ENCODE data around the gene ZKSCAN1. TPM values are rescaled to one million over a fixed set of nuclear protein-coding genes. Genes with fewer than 3 reads are reported as not detected.

The ZKSCAN1 gene
- total RNA-seq, 4 donors from 2014 or later = 20.9 to 96.7 (median 53.6) TPM

DNA sequence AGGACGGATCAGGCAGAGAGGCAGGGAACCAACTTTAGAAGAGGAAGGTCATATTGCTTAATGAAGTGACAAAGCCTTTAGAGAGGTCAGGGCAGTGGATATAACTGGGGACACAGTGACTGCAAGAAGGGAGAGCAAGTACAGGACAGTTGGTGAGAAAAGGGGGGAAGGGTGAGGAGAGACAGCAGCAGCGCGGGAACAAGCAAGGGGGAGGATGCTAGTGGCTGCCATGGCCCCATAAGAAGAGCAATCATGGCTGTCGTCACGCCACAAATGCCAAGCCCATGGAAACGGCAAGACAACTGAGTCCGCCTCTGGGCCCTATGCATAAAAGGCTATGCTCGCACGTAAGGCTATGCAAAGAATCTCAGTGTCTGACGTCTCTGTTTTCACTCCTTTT, 57.1 kb downstream of the ZKSCAN1 start:
- TF ChIP-seq, protein P1, sequence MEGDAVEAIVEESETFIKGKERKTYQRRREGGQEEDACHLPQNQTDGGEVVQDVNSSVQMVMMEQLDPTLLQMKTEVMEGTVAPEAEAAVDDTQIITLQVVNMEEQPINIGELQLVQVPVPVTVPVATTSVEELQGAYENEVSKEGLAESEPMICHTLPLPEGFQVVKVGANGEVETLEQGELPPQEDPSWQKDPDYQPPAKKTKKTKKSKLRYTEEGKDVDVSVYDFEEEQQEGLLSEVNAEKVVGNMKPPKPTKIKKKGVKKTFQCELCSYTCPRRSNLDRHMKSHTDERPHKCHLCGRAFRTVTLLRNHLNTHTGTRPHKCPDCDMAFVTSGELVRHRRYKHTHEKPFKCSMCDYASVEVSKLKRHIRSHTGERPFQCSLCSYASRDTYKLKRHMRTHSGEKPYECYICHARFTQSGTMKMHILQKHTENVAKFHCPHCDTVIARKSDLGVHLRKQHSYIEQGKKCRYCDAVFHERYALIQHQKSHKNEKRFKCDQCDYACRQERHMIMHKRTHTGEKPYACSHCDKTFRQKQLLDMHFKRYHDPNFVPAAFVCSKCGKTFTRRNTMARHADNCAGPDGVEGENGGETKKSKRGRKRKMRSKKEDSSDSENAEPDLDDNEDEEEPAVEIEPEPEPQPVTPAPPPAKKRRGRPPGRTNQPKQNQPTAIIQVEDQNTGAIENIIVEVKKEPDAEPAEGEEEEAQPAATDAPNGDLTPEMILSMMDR (IDR thresholded peaks at IDR 0.05) = no peak
- no peak for TF ChIP-seq POLR2A (IDR thresholded peaks at IDR 0.05)
- H3K27me3 ChIP-seq = no peaks in the 10 kb centered on the region
- intact Hi-C loops (cut with DNase I; ENCODE audit: low total_unique reads) = no loop called here
- H3K27ac ChIP-seq = no peak overlapping the region
- H3K36me3 ChIP-seq = no peaks in the 10 kb centered on the region
- H3K4me1 ChIP-seq = no peaks in the 10 kb centered on the region
- no peak for DNase-seq
- peaks cover 0 to 22% of the 10 kb centered on the region in 2 donors for H3K9me3 ChIP-seq
- H3K4me3 ChIP-seq = no peak overlapping the region

DNA sequence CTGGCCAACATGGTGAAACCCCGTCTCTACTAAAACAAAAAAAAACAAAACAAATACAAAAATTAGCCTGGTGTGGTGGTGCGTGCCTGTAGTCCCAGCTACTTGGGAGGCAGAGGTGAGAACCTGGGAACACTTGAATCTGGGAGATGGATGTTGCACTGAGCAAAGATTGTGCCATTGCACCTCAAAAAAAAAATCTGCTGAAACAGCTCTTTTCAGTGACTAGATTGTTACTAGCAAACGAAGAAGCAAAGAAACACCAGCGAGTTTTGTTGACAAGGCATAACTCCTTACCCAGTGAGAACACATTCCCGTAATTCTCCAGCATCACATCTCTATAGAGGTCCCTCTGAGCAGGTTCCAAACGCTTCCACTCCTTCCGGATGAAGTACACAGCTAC, 59.4 kb downstream of the ZKSCAN1 start:
- intact Hi-C loops (cut with DNase I; ENCODE audit: low total_unique reads) = no loop called here
- TF ChIP-seq POLR2A (IDR thresholded peaks at IDR 0.05) = no peak
- TF ChIP-seq, protein P1 (IDR thresholded peaks at IDR 0.05) = no peak
- H3K4me1 ChIP-seq = no peaks in the 10 kb centered on the region
- H3K27ac ChIP-seq = no peak overlapping the region
- H3K27me3 ChIP-seq = no peaks in the 10 kb centered on the region
- DNase-seq = no peak
- H3K36me3 ChIP-seq = no peaks in the 10 kb centered on the region
- no peak overlapping the region for H3K4me3 ChIP-seq
- H3K9me3 ChIP-seq = peaks cover 0 to 22% of the 10 kb centered on the region in 2 donors

DNA sequence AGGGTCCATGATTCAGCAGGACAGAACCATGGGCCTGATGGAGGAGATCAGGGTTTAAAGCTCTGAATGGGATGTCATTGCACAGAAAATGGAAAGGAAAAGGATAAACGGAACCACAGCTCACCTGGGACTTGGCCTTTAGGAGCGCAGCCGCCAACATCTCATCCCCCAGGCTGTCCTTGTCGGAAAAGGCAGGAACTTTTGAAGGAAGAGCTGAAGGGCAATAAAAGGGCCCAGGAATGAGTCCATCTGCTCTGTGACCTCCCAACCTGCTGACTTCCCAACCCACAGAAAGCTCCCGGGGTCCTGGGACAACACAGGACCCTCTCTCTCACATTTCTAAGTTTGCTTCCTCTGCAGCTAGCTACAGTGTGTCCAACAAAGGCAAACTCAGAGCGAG, 60.0 kb downstream of the ZKSCAN1 start:
- H3K9me3 ChIP-seq = peaks cover 0 to 22% of the 10 kb centered on the region in 2 donors
- H3K4me3 ChIP-seq = no peak overlapping the region
- H3K36me3 ChIP-seq = no peaks in the 10 kb centered on the region
- H3K27me3 ChIP-seq = no peaks in the 10 kb centered on the region
- no peak for DNase-seq
- no peak overlapping the region for H3K27ac ChIP-seq
- intact Hi-C loops (cut with DNase I; ENCODE audit: low total_unique reads) = no loop called here
- TF ChIP-seq POLR2A (IDR thresholded peaks at IDR 0.05) = no peak
- TF ChIP-seq, protein P1 (IDR thresholded peaks at IDR 0.05) = no peak
- no peaks in the 10 kb centered on the region for H3K4me1 ChIP-seq

DNA sequence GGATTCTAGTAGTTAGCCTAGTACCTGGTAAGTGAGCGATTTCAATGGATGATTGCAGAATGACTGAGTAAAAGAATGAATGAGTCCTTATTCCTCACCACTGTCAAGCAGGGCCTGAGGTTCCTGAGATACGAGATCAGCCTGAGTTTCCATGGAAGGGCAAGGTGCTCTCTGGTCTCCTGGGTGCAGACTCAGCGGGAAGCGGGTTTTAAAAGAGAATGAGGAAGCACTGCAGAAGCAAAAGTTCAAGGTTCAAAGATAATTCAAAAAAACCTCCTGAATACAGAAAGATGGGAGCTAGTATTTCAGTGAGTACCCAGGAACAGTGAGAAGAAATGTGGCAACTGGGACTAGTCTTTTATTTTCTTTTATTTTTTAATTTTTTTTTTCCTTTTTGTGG, 61.8 kb downstream of the ZKSCAN1 start:
- H3K4me1 ChIP-seq = no peaks in the 10 kb centered on the region
- H3K27me3 ChIP-seq = no peaks in the 10 kb centered on the region
- DNase-seq = no peak
- H3K27ac ChIP-seq = no peak overlapping the region
- no peaks in the 10 kb centered on the region for H3K36me3 ChIP-seq
- TF ChIP-seq, protein P1 (IDR thresholded peaks at IDR 0.05) = no peak
- TF ChIP-seq POLR2A (IDR thresholded peaks at IDR 0.05) = no peak
- intact Hi-C loops (cut with DNase I; ENCODE audit: low total_unique reads) = no loop called here
- H3K9me3 ChIP-seq = peaks cover 0 to 4% of the 10 kb centered on the region in 2 donors
- H3K4me3 ChIP-seq = no peak overlapping the region

DNA sequence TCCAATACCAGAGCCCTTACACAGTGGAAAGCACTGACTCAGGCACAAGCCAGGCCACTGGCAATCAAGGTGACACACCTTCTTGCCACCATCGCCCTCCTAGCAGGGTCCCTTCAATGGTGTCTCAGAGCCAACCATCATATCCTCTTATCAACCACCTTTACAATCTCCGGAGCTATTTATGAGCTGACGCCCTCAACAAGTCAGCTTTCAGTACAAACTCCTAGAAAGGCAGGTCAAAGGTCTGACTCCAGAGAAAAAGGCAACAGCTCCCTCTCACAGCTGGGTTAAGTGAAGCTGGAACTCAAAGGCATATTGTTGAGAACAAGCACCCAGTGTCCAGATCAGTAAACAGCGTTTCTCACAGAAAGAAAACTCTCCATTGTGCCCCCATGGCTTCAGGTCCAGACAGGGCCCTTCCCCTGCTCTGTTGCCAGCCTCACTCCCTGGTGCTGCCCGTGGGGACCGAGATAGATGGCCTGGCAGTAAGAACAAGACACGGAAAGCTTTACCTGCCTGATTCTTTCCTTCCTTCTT, 63.7 kb downstream of the ZKSCAN1 start:
- H3K27ac ChIP-seq = no peak overlapping the region
- no peak overlapping the region for H3K4me3 ChIP-seq
- TF ChIP-seq, protein P1 (IDR thresholded peaks at IDR 0.05) = no peak
- no peak for TF ChIP-seq POLR2A (IDR thresholded peaks at IDR 0.05)
- no peaks in the 10 kb centered on the region for H3K9me3 ChIP-seq
- intact Hi-C loops (cut with DNase I; ENCODE audit: low total_unique reads) = no loop called here
- H3K27me3 ChIP-seq = no peaks in the 10 kb centered on the region
- H3K36me3 ChIP-seq = no peaks in the 10 kb centered on the region
- no peaks in the 10 kb centered on the region for H3K4me1 ChIP-seq
- no peak for DNase-seq
